A204.1 (cell line): Measurements from ENCODE around the gene STON2.
"Not testable (repeated sequence)": the region's sequence is repeated elsewhere in the genome, so short reads cannot be mapped to it uniquely, and the experiment has no call there.

Experiments used
- FAIRE-seq: peaks from 2 replicates; lab custom pipeline; 2012; peaks lifted over from hg19 to GRCh38; lab: Jason Lieb, UNC

Gene STON2

GRCh38 chr14:81265636-81266169, 134.4 kb downstream of the STON2 start:
- no peak for FAIRE-seq

DNA sequence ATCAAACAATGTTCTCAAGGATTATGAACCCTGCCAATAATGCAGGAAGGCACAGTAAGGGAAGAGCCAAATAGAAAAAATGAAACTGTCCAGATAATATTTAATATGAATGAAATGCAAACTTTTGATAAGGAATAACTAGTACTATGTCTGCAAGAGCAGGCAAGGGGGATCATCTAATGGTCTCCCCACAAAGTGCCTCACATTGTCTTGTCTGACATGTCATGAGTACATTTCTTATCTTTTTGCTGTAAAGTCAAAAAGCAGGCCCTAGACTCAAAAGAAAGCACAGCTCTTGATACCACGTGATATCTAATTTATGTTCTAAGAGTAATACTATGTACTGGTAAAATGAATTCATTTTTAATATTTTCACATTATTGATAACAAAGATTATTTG, 135.5 kb downstream of the STON2 start:
- no peak for FAIRE-seq

DNA sequence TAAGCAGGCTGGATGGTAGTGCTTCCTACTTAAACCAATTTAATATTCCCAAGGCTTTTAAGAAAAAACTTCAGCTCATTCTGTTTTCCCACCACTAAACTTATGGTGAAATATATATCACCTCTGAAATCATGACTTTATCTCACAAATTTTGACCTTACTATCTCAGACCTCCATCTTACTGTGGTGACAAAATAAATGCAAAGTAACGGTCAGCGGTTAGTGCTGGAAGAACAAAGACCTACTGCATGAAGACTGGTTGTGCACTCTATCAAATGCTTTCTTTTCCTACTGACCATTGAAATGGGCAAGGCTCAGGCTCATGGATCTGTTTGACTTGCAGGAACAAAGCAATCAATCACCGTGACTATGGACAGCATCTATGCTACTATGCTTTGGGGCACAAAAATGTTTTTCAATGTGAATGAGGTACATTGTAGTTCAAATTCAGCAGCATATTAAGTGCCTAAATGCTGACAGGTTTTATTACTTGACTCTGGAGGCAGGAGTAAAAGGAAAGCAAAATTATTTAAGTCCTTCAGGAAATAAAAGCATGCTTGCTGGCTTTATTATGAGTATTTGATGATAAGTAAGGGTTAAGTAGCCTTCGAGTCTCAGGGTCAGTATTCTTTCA, 136.2 kb downstream of the STON2 start:
- no peak for FAIRE-seq

DNA sequence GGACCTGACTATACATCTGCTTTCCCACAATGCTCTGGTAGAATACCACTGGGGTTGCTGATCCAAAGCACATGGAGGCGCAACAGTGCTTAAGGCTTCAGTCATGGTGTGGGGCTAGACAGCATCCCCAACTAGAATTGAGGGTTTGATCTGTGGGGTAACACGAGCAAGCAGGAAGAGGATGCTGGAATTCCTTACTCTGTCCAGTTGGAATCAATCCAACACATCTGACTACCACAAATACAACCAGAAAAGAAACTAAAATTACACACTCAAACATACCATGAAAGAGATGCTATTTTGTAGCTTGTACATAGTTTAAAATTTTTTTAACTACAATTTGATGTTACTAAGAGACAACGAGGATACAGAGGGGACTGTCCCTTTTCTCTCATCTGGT, 138.9 kb downstream of the STON2 start:
- FAIRE-seq: no peak

DNA sequence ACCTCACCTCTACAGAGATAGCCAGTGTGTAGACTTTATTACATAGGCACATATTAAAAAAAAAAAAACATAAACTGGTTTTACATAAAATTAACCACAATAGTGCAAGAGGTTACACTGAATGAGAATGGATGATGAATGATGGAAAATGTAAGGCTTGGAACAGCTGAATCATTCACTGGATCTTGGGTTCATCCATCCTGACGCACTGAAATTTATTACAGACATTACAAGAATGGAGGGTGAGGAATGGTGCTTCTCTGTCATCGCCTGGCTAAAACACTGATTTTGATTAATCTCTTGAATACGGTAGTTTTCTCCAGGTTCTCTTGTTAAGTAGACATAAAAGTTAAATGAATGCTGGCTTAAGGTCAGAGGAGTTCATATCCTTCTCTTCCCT, 139.4 kb downstream of the STON2 start:
- no peak for FAIRE-seq

DNA sequence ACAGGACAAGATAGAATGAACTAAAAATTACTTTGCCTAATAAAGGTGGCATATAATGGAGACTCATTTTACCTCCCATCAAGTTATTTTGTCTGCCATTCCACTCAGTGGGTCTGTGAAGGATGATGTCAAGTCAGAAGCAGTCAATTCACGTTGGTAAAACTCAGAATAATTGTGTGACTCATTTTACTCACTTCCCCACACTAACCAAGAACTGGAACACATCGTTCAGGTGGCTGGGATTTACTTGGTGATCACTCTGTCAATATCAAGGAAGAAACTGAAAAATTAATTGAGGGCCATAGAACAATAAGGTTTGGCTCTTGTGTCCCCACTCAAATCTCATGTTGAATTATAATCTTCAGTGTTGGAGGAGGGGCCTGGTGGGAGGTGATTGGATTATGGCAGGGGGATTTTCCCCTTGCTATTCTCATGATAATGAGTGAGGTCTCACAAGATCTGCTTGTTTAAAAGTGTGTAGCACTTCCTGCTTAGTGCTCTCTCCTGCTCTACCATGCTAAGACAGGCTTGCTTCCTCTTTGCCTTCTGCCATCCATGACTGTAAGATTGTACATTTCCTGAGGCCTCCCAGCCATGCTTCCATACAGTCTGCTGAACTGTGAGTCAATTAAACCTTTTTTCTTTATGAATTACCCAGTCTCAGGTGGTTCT, 143.7 kb downstream of the STON2 start:
- FAIRE-seq: no peak

DNA sequence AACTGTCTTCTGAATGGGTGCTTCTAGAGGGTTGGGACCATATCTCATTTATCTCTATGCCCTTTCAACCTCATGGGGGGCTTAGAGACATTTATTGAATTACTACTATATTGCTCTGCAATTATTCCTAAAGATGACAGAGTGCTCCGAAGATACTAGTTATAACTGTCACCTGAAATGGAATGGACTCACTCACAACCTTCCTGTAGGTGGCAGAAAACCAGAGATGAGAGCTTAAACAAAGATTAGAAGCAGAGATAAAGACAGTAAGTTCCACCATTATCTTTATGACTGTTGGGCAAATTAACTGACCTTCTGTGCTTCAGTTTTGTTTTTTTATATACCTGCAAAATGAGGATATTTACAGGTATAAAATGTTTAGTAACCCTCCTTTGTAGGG, 147.8 kb downstream of the STON2 start:
- FAIRE-seq: no peak

DNA sequence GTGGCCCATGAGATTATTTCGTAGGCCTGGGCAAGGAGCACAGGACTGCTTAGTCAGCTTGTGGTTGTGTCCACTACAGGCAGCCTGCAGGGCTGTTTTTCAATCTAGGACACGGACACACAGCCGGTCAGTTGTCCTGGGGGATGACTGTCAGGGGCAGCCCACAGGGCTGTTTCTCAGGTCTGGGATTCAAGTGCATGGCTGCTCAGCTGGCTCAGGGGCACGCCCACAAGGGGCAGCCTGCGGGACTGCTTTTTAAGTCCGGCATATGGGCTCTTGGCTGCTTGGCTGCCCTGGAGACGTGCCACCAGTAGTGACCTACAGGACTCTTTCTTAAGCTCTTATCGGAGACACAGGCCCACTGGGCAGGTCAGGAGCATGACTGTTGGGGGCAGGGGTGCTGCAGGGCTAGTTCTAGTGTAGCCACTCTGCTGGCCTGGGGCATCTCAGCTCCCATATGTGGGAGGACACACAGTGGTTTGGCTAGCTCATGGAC, 152.8 kb downstream of the STON2 start:
- FAIRE-seq: no peak

DNA sequence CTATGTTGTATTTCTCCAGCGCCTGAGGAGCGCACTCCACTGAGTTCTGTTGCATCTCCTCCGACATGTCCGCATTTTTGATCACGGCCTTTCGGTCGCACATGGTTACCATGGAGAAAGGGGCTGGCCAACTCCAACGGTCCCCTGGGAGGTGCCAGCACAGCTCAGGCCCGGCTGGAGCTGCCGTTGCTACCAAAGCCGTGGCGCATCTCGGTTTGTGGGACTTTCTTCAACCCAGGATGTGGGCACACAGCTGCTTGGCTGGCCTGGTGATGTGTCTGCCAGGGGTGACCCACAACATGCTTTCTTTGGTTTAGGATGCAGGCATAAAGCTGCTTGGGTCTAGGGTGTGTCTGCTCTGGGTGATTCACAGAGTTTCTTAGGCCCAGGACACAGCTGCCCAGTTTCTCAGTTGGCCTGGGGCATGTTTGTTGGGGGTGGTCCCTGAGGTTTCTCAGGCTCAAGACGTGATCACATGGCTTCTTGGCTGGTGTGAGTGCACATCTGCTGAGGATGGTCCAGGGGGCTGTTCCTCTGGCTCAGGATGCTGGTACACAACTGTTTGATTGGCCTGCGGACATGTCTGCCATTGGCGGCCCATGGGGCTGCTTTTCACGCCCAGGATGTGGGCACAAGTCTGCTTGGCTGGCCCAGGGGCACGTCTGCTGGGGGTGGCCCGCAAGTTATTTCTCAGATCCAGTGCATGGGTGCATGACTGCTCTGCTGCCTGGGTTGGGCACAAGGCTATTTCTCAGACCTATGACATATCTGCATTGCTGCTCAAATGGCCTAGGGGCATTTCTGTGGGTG, 153.5 kb downstream of the STON2 start:
- no peak for FAIRE-seq

- no peak for FAIRE-seq
Measured at GRCh38 chr14:81245771-81246170, 154.4 kb downstream of the STON2 start.

GRCh38 chr14:81244431-81244830, 155.7 kb downstream of the STON2 start:
- FAIRE-seq: not testable (repeated sequence)

- no peak for FAIRE-seq
Measured at GRCh38 chr14:81243499-81243898, 156.6 kb downstream of the STON2 start.

DNA sequence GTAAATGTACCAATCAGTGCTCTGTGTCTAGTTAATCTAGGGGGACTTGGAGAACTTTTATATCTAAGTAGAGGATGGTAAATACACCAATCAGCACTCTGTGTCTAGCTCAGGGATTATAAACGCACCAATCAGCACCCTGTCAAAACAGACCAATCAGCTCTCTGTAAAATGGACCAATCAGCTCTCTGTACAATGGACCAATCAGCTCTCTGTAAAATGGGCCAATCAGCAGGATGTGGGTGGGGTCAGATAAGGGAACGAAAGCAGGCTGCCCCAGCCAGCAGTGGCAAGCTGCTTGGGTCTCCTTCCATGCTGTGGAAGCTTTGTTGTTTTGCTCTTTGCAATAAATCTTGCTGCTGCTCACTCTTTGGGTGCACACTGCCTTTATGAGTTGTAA, 163.3 kb downstream of the STON2 start:
- FAIRE-seq: not testable (repeated sequence)

DNA sequence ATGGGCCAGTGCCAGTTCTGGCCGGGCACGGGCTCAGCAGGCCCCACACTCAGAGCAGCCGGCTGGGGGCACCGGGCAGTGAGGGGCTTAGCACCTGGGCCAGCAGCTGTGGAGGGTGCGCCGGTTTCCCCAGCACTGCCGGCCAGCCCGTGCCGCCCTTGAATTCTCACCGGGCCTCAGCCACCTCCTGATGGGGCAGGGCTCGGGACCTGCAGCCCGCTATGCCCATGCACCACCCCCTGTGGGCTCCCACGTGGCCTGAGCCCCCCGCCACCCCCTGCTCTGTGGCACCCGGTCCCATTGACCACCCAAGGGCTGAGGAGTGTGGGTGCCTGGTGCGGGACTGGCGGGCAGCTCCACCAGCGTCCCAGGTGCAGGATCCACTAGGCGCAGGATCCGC, 164.0 kb downstream of the STON2 start:
- FAIRE-seq: no peak

DNA sequence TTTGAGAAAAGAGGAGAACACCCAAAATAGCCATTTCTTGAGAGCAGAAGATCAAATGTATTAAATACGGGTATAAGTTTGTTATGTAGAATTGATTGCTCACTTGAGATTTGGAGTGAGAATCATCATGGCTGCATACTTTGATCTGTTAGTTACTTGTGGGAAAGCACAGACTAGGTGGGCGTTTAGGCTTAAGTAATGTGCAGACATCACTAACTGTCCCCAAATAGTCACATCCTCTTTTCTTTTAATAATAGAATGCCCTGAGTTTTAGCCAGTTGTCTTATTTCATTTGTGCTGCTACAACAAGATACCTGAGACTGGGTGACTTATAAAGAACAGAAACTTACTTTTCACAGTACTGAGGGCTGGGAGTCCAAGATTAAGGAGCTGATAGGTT, 165.0 kb downstream of the STON2 start:
- FAIRE-seq: no peak

GRCh38 chr14:81234278-81234677, 165.8 kb downstream of the STON2 start:
- FAIRE-seq: no peak

DNA sequence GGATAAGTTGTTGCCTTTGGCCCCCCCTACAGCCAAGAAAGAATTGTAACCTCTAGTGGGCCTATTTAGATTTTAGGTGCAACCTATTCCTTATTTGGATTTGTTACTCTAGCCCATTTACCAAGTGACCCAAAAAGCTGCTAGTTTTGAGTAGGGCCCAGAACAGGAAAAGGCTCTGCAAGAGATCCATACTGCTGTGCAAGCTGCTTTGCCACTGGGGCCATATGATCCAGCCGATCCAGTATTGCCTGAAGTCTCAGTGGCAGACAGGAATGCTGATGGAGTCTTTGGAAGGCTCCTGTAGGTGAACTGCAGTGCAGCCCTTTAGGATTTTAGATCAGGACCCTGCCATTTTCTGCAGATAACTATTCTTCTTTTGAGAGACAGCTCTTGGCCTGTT, 166.5 kb downstream of the STON2 start:
- no peak for FAIRE-seq

GRCh38 chr14:81231540-81231939, 168.6 kb downstream of the STON2 start:
- FAIRE-seq: no peak

GRCh38 chr14:81224222-81224621, 175.9 kb downstream of the STON2 start:
- no peak for FAIRE-seq

GRCh38 chr14:81223788-81224187, 176.3 kb downstream of the STON2 start:
- FAIRE-seq: not testable (repeated sequence)

DNA sequence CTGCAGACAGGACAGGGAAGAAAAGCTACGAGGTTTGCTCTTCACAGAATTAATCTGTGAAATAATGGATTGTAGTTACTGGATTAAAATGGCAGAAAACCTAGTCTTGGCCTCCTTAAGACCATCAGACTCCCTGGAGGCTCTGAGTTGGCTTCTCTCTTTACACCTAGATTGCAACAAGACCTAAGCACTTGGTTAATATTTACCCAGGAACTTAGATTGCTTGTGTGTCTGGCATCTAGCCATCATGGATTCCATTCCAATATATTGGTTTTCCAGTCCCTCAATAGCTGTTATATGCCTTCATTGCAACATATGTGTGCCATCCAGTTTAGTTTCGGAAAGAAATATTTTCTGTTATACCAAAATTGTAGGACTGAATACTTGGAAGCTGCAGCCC, 177.4 kb downstream of the STON2 start:
- no peak for FAIRE-seq

DNA sequence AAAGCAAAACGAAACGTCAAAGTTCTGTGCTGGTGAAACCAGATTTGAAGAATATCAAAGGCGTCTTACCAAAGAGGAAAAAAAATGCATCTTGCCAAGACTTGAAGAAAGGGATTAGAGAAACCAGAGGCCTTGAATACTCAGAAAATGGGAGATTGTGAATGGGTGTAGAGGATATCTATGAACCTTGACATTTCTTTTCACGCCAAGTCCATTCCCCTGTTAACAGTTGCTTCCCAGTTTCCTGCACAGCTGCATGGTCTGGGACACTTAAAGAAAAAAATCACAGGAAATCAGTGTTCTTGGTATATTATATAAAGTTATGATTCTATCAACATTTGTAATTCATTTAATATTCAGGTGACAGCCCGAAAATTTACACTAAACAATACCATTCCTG, 178.0 kb downstream of the STON2 start:
- no peak for FAIRE-seq

DNA sequence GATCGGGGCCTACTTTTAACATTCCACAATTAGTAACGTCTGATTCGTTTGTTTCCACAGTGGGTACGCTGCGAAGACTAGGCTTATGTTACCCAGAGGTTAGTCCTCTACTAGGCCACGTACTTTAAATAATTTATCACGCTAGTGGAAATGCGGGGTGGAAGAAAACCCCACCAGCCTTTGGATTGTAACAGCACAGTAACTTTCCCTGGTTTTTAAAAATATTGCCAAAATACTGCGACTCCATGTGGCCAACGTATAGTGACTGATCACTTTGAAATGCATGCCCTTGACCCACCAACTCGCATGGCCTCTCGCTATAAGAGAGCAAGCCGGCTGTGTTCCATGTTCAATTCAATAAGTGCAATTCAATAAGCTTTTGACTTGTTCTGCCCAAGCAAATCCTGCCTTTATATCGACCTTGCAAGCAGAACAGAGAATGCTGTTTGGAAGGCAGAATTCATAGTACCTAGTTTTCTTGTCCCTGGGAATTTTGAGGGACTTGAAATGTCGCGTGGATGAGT, 178.5 kb downstream of the STON2 start:
- no peak for FAIRE-seq
